HL-60 (cell line): ENCODE results near the gene ARFIP1.

Experiments used
- POLR2AphosphoS5 ChIP-seq: IDR thresholded peaks from 2 replicates; pipeline ENCODE4 v1.6.1; 2012; ENCODE audit warnings: low read depth
- TF ChIP-seq, protein P1 (sequence below): IDR thresholded peaks from one replicate; pipeline ENCODE4 v1.5.1; 2011; ENCODE audit warnings: low read length, control low read depth, inconsistent platforms; ENCODE audit not compliant: insufficient read depth

DNA sequence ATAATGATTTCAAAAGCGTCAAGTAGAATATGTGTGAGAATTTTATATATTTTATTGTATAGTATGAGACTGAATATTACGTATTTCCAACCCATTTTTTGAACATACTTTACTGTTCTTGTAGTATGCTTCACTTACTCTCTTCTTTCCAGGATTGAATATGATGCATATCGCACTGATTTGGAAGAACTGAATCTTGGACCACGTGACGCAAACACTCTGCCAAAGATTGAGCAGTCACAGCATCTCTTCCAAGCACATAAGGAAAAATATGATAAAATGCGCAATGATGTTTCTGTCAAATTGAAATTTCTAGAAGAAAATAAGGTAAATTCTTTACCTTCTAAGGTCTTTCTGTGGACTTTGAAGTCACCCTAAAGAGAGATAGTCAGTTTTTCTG is 108.2 kb downstream of the ARFIP1 start:
- TF ChIP-seq, protein P1, sequence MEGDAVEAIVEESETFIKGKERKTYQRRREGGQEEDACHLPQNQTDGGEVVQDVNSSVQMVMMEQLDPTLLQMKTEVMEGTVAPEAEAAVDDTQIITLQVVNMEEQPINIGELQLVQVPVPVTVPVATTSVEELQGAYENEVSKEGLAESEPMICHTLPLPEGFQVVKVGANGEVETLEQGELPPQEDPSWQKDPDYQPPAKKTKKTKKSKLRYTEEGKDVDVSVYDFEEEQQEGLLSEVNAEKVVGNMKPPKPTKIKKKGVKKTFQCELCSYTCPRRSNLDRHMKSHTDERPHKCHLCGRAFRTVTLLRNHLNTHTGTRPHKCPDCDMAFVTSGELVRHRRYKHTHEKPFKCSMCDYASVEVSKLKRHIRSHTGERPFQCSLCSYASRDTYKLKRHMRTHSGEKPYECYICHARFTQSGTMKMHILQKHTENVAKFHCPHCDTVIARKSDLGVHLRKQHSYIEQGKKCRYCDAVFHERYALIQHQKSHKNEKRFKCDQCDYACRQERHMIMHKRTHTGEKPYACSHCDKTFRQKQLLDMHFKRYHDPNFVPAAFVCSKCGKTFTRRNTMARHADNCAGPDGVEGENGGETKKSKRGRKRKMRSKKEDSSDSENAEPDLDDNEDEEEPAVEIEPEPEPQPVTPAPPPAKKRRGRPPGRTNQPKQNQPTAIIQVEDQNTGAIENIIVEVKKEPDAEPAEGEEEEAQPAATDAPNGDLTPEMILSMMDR: no peak
- TF ChIP-seq POLR2AphosphoS5: no peak
